NCI-H345 treated with DMSO at 0.1 percent for 48 hours (cell line): ENCODE measurements around the gene STAT6.

Experiments used
- DNase-seq: peaks from one replicate; lab custom pipeline; 2025; ENCODE audit not compliant: unreplicated experiment; lab: John Stamatoyannopoulos, UW

STAT6 gene

DNA sequence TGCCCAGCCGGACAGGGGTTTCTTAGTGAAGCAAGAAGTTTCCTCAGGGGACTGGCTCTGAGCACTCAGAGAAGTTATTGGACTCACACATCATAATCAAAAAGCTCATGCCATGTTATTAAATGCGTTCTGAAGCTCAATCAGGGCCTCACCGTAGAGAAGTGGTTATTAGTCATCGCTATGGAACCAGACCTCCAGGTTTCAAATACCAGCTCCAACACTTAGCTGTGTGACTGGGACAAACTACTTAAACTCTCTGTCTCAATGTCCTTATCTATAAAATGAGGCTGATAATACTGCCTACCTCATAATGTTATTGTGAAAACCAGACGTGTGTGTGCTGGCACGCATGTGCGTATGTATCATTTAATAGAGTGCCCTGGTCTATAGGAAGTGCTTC, 7.3 kb downstream of the STAT6 start:
- no peak for DNase-seq

DNA sequence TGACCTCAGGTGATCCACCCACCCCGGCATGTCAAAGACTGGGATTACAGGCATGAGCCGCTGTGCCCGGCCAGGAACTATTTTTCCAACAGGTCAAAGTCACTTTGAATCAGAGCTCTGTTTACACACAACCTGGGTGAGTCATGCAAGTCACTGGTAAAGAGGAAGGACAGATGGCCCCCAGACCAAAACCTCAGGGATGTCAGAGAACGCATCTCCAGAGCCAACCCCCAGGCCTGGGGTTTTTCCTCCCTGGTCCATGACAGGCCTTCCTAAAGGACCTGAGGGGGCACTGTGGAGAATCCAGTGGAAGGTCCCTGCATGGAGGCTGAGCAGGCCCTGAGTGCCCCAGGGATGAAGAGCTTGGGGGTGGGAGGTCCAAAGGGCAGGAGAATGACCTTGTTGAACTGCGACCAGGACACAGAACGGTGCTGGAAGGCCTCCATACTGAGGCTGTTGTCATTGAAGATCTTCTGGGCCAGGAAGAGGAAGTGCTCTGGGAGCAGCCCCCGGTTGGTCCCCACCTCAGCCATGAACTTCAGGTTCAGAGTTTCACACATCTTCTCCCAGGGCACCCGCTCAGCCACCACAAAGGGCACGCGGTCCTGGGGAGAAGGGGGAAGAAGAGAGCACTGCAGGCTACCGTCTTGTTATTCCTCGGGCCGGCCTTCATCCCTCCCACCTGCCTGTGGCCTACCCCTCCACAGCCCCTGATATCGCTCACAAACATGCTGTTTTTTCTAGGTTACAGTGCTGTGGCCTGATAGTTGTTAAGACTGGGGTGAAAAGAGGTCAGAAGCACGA, 9.1 kb downstream of the STAT6 start:
- no peak for DNase-seq

DNA sequence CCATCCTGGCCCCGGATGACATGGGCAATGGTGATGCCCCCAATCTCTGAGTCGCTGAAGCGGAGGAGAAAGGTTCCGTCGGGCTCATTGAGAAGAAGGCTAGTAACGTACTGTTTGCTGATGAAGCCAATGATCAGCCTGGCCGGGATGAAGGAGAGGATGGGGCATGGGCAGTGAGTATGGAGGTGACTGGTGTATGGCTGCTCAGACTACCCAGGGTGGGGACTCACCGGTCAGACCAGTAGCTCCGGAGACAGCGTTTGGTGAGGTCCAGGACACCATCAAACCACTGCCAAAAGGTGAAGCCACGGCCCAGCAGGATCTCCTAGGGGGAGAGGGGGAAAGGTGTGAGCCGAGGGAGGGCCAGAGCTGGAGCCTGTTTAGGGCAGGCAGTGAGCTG, 11.4 kb downstream of the STAT6 start:
- no peak for DNase-seq

DNA sequence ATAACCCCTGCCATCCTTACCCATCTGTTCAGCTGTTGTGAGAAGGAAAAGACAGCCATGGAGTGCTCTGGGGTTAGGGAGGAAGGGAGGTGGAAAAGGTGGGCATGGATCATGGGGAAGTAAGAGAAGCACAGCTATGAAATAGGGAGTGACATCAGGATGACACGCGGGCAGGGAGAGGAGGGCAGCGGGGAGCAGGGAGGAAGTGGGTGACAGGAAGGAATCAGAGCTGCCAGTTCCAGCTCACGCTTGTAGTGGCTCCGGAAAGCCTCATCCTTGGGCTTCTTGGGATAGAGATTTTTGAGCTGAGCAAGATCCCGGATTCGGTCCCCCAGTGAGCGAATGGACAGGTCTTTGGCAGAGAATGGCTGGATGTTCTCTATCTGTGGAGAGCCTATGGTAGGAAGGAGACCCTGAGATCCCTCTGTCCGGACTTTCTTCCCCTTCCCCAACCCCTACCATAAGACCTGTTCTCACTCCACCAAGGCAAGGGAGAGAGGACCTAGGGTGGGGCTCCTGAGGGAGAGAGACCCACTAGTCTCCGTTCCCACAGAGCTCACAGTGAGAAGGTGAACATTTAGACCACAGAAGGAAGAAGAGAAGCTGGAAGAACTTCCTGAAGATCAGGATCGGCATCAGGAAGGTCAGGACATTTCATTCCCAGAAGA, 12.0 kb downstream of the STAT6 start:
- no peak for DNase-seq

DNA sequence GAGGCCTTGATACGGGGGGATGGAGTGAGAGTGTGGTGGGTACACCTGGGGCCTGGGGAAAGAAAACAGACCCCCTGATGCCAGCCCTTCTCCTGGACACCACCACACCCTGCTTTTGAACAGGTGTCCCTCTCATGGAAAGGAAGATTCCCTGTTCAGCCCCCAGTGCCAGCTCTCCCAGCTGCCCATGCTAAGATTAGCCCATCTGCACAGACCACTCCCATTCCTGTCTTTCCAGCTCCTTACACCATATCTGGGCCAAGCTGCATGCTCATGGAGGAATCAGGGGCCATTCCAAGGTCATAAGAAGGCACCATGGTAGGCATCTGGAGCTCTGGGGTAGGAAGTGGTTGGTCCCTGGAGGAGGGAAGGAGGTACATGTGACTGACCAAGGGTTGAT, 12.6 kb downstream of the STAT6 start:
- no peak for DNase-seq

DNA sequence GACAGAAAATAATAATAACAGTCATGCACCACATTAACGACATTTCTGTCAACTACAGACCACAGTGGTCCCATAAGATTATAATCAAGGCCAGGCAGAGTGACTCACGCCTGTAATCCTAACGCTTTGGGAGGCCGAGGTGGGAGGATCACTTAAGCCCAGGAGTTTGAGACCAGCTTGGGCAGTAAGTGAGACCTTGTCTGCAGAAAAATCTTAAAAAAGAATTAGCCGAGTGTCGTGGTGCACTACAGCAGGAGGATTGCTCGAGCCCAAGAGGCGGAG, 13.7 kb downstream of the STAT6 start:
- DNase-seq, result no peak

DNA sequence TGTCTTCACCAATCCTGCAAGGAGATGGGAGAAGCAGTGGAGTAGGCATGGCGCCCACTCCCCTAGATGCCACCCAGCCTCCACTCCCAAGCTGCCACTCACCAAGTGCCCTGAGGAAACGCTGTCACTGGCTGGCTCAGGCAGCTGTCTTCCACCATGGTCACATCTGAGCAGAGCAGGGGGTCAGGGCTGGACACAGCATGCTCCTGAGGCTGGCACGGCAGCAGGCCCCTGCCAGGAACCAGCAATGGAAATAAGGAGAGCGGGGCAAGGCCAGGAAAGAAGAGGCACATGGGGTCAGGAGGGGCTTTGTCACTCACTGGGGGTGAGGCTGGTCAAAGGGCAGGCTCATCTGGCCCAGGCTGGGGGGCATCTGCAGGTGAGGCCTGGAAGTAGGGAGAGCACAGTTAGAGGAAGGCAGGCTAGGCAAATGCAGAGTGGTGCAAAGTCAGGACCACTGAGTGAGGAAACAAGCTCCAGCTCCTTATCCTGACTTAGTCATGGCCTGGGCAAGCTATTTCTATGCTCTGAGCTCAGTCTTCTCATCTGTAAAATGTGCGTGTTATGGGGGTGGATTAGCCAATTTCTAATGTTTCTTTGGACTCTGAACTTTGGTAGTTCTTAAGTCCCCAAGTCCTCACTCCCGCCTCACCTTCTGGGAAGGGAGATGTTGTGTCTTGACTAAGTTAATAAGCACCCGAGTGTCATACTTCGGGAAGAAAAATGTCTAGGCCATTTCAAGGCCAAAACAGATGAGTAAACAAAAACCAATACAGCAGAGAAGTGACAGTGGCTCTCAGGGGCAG, 14.2 kb downstream of the STAT6 start:
- no peak for DNase-seq

DNA sequence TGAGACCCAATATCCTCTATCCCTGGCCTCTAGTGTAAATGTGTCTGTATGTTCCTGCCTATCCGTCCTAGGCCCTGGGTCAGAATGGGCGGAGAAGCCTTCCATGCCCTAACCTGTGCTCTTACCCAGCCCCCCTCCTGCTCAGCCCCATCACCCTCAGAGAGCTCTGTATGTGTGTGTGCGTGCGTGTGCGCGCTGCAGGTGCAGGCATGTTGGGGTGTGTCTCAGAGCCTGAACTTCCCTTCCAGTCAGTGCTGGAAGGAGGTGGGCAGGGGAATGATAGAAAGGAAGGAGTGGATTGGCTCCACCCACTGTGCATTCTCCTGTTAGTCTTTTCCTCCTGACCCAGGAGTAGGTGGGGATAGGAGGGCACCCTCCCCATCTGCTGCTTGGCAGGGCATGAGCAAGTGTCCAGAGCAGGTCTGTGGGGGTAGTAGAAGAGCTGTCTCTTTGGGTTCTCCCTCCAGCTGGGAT, 15.0 kb downstream of the STAT6 start:
- no peak for DNase-seq

DNA sequence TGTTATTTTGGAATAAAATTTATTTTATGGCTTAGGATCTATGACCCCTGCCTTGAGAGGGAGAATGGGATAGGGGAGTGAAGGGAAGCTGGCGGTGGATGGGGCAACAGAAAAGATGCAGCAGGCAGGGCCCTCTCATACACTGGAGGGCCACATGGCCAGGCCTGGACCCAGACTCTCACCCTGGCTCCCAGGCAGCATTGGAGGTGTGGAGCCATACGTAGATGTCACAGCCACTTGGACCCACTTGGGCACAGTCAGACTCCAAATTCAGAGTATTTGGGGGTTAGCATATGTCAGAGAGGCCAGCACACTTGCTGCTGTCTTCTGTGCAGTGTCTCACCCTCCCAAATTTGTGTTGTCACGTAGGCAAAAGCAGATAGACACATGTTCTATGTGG, 15.7 kb downstream of the STAT6 start:
- DNase-seq, result no peak

DNA sequence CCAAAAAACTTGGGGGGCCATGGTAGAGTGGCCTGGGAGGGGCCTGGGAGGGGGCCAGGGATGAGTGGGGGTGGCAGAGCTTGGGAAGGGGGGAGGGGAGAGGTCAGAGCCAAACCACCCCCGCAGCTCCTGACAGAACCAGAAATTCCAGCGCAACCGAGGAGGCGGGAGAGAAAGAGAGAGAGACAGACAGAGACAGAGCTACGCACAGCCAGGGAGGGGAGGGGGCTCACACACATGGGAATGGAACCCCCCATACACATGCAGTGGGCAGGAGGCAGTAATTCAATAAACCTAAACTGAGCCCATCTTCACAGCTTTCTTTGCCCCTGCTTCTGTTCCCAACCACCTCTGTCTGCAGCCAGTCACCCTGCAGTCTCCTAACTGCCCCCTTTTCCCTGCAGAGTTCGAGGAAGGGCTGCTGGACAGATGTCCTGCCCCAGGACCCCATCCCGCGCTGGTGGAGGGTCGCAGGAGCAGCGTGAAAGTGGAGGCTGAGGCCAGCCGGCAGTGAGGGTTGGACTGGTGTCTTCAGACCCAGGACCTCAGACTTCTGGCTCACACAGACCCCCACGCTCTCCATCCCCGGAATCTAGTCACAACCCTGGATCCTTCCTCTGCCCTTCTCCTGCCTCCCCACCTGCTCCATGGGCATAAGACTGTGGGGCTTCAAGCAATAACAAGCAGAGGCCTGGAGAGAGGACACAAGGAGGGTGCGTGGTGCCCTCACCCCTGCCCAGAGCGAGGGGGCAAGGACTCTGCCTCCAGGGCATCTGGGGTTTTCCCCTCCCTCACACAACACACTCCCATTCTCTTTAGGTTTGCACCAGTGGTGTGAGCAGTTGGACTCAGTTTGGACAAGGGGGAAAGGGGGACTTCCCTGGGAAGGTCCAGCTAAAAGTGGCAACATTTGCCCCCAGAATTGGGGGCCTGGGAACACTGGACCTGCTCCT, 16.7 kb downstream of the STAT6 start:
- no peak for DNase-seq

DNA sequence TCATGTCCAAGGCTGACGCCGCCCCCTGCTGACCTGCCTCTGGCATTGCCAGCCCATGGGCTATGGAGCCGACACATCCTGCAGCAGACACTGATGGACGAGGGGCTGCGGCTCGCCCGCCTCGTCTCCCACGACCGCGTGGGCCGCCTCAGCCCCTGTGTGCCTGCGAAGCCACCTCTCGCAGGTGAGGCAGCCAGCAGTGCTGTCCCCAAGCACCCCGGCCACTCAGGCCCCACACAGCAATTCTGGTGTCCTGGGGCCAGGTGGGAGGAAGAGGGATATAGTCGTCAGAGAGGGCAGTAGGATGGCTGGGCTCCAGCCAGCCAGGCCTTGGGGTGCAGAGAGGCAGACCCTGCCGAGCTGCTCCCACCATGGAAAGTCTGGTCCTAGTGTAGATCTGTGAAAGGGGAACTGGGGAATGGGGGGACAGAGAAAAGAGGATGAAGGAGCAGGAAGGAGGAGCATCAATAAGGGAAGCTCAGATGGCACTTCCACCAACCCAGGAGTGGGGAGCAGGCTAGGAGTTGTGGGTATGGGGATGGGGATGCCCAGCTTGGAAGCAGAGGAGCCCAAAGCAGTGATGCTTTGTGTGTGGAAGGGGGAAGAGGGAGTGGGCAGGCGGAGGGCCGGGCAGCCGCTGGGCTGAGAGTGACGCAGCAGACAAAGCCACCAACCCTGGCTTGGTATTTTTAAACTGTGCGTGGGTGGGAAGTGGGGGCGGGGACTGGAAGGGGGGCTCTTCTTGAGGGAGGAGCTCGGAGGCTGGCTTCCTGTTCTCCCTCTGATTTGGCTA, 17.6 kb downstream of the STAT6 start:
- DNase-seq, result no peak

DNA sequence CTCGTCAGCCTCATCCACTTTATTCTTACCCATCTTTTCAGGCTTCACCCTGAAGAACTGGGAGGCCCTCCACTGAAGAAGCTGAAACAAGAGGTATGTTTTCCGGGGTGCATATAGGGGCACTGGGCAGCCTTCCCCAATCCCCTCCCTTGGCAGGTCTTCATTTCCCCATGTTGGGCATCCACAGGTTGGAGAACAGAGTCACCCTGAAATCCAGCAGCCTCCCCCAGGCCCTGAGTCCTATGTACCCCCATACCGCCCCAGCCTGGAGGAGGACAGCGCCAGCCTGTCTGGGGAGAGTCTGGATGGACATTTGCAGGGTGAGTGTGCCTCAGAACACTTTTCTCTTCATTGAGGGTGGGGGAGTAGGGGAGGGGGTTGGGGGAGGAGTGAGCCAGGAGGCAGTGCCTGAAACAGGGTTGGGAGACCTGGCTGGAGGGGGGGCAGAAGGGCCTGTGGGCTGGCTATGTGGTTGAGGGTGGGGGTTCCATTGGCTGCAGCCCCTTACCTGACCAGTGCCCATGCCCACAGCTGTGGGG, 18.2 kb downstream of the STAT6 start:
- DNase-seq, result no peak

DNA sequence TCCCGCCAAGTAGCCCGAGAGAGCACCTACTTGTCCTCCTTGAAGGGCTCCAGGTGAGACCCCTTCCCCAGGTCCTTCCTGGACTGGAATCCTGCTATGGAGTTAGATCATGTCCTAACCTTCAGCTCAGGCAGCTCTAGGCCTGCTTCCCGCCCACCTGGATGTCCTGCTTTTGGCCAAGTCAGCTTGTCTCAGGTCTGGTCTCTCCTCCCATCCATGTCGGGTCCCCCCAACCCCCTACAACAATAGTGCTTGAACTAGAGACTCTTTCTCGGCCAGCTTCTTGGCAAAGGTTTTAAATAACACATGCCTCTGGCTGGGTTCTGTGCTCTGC, 18.7 kb downstream of the STAT6 start:
- DNase-seq, result no peak

DNA sequence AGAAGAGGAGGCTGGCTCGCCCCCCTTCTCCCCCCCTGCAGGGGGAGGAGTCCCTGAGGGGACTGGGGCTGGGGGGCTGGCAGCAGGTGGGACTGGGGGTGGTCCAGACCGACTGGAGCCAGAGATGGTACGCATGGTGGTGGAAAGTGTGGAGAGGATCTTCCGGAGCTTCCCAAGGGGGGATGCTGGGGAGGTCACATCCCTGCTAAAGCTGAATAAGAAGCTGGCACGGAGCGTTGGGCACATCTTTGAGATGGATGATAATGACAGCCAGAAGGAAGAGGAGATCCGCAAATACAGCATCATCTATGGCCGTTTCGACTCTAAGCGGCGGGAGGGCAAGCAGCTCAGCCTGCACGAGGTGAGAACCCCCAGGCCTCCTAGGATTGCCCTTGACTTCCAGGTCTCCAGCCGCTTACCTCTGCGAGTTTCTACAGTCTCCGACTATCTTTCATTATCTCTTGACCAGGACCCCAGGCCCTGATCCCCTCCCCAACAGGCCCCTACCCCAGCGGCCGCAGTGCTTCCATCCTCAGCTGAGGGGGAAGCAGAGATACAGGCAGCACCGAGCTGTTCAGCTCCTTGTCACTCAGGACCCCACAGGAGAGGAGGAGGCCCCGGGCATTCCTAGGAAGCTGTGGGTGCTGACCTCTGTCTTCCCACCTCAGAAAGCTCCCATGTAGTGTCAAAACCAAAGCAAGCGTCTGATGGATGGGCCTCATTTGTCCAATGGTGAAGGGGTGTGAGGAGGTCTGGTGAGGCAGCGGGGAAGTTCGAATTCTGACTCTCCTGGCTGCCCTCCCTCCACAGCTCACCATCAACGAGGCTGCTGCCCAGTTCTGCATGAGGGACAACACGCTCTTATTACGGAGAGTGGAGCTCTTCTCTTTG, 19.3 kb downstream of the STAT6 start:
- DNase-seq, result no peak

DNA sequence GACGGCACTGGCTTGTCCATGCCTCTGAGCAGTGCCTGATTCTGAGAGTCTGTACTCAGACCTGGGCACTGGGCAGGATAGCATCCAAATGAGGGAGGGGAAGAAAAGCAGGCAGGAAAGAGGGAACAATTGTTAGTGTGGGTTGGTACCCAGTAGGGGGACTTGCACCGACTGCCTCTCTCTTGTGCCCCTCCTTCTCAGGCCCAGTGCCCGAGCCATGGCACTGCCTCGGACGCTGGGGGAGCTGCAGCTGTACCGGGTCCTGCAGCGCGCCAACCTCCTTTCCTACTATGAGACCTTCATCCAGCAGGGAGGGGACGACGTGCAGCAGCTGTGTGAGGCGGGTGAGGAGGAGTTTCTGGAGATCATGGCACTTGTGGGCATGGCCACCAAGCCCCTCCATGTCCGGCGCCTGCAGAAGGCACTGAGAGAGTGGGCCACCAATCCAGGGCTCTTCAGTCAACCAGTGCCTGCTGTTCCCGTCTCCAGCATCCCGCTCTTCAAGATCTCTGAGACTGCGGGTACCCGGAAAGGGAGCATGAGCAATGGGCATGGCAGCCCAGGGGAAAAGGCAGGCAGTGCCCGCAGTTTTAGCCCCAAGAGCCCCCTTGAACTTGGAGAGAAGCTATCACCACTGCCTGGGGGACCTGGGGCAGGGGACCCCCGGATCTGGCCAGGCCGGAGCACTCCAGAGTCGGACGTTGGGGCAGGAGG, 20.1 kb downstream of the STAT6 start:
- no peak for DNase-seq

DNA sequence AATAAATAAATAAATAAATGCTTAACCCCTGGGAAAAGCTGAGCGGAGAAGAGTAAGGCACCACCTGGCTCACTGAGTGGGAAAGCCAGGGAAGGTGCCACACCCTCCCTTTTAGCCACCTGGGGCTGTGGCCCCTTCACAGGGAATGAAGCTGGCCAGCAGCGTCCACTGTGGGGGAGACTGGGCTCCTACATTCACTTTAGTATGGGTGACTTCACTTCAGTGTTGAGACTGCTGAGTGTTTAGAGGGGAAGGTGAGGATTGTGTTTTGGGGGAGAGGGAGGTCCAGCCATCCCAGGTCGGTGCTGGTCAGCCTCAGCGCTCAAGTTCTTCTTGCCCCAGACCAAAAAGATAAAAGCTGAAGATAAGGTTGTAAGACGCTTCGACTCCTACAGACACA, 20.7 kb downstream of the STAT6 start:
- DNase-seq, result no peak

DNA sequence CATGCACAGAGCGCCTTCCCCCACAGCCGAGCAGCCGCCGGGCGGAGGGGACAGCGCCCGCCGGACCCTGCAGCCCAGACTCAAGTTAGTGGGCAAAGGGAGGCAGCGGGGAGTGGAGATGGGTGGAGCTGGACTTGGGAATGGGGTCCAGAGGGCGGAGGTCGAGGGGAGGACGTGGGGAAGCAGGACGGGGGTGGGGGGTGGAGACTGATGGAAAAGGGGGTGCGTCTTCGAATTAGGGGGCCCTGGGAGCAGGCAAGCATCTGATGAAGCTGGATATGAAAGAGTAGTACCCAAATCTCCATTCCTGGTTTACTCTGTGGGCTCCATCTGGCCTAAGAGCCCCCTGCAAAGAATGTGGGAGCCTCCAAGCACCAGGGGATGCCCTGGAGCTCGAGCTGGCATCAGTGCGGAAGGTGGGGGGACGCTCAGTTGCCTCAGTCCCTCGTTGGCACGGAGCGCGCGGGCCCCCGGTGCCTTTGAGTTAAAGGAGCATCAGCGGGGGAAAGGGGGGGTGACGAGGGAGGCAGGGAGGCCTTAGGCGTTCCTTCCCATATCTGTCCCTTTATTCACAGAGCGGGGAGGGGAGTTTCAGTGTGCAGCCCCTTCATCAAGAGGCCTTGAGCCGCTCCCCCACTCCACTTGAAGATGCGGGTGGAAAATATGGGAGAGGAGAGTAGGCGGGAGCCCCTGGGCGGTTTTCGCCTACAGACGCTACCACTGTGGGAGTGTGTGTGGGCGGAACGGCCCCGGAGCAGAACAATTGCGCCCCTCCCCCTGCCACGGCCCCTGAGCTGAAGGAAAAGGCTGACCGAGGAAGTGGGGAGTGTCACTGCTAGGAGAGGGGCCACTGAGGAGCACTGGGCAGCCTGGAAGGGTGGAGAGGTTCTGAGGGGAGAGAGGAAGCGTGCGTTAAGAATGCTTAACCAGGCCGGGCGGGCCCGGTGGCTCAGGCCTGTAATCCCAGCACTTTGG, 21.6 kb downstream of the STAT6 start:
- no peak for DNase-seq
